NAMALWA (cell line): ENCODE data around the gene UVRAG.

ENCODE experiments used
- DNase-seq: peaks from one replicate; pipeline ENCODE4 v3.0.0-alpha.2; 2015; ENCODE audit warnings: low spot score

Gene UVRAG

GRCh38 chr11:76152086-76152681 lies 337.2 kb downstream of the UVRAG start:
- peak; percentile 86 for DNase-seq

GRCh38 chr11:76152741-76153570 lies 337.9 kb downstream of the UVRAG start:
- peak; percentile 64 for DNase-seq

GRCh38 chr11:76153571-76153923 lies 338.5 kb downstream of the UVRAG start:
- no peak for DNase-seq

DNA sequence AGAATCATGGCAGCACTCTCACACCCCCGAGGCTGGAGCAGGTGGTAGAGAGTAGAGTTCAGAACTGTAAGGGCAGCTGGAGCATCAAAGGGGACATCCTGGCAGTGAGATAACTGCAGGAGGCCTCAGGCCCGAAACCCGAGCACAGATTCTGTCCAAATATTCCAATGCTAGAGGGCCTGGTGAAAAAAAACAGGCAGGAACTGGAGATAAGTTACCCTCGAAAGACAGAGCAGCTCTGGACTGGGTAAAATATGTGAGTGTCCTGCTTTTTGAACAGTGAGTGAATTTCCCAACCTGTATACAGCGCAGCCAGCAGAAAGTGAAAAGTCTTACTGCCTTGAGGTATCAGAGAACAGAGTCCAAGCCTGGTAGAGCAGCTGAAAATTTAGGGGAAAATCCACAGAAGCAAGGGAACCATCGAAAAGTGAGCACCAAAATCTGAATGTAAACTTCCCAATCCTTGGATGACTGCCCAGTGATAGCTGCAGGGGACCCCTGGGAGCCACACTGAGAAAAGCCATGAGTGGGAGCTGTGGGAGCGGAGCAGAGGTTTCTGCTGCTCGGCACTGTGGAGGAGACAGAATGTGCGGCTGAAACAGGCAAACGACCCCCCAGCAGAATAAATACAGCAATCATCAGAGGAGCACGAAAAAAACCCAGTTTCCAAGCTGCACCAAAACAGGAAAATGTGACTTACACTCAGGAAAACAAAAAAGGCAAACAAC lies 340.7 kb downstream of the UVRAG start:
- no peak for DNase-seq

DNA sequence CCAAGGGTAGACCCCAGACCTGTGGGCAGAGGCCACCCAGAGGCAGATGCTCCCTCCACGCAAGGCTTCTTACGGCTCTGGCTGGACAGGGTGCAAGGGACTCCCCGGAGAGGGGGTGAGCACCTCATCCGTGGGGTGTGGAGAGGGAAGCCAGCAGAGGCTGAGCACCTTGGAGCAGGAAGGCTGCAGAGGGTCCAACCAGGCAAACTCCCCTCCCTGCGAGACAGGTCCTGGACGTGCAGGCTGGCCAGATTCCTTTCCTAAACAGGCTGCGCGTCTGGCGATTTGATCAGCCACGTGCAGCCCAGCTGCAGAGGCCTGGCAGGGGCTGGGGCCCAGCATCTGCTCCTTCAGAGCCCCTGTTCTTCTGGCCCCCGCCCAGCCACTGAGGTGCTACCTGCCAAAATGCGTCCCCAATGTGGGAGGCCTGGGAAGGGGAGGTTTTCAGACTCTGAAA lies 342.0 kb downstream of the UVRAG start:
- DNase-seq = no peak

- no peak for DNase-seq
Measured at GRCh38 chr11:76157891-76158290, 342.9 kb downstream of the UVRAG start.

DNA sequence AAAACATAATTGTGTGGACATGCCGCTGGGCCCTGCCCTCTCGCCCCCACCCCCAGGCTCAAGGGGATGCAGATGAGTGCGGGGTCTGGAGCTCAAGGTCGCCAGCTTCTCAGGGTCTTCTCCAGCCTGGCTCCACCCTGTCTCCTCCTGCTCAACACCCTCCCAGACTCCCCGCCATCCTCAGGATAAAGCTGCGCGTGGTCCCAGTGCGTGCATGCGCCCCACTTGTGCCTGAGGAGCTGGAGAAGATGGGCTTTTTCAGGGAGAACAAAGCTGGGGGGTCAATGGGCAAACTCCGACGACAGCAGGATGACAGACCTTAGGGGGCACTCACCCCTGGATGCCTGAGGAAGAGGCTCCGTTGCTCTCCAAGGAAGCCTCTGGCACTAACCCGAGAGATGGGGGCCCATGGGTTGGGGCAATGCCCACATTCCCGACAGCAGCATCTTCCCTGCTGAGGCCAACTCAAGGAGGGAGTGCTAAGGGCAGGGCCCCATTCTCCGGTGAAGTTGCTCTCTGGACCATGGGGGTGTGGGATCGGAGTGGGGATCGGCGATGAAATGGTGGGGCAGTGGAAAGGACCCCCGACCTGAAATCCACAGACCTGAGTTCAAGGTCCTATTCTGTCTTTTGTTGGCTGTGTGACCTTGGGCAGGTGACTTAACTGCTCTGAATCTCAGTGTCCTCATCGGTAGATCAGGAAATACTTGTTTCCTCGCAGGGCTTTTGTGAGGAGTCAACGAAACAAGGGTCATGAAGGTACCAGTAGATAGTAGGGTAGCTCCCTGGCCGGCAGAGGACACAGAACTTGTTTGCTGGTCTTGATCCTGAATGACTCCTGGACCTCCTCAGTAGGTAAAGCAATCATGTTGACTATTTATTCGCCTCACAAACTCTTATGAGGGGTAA lies 343.6 kb downstream of the UVRAG start:
- DNase-seq = no peak

DNA sequence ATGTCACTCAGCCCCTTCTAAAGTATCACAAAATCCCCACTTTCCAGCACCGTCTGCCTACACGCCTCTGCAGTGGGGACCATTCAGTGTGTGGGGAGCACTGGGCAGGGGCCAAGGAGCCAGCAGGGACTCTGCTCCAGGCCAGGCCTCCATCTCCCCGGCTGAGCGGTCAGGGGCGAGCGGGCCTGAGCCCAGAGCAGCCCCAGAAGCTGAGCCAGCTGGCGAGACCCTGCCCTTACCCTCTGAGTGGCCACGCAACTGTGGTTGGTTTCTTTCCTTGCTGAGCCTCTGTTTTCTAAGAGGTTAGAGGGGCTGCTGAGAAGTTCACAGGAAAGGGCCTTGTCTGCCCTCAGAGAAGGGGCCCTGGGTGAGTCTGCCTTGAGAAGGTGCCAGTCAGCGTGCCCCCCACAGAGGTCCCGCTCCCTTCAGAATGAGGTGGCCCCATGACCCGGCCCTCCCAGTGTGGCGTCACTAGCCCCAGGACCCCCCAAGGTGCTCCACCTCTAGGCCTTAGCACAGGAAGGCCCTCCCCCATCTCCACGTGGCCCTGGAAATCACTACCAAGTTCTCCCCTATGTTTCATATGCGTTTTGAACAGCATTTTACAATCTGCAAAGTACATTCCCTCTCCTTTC lies 344.4 kb downstream of the UVRAG start:
- no peak for DNase-seq

DNA sequence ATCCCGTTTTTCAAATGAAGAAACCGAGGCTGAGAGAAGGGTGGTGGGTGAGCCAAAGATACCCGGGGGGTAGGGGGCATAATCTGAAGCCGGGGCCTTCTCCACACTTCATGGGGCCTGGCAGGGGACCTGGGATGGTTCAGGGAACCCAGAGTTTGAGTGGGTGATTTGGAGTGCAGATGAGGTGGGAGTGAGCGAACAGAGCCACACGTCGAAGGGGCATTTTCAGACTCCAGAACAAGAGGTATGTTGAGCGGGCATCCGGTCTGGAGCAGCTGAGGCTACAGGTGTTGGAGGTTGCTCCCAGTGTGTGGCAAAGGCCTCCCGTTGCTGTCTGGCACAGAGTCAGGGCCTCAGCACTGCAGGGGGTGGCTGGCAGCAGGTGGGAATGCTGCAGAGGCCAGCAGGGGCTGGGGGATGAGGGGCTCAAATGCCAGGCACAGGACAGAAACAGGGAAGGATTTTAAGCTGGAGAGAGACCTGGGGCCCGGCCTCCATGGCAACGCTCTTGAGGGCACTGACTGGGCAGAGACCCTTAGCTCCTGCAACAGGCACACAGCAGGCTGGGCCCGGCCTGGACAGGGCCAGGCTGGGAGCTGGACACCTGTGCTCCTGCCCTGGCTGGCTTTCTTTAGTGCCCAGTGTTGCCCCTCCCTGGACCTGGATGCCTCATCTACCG lies 345.1 kb downstream of the UVRAG start:
- no peak for DNase-seq

DNA sequence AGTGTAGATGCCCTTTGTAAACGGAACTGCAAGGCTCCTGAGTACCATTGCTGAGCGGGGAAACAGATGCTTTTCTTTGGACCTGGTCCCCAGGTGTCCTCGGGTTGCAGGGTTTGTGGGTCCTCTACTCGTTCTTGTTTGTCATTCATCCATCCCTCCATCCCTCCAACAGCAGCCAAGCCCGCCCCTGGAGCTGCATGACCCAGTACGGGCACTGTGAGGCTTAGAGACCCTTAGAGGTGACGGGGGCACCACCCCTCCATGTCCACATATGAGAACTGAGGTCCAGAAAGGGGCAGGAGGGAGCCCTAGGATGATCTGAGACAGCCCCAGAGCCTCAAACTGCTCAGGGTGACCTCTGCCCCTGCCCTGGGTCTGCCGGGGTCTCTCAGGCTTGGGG lies 345.8 kb downstream of the UVRAG start:
- no peak for DNase-seq

GRCh38 chr11:76161261-76161961 lies 346.4 kb downstream of the UVRAG start:
- no peak for DNase-seq

DNA sequence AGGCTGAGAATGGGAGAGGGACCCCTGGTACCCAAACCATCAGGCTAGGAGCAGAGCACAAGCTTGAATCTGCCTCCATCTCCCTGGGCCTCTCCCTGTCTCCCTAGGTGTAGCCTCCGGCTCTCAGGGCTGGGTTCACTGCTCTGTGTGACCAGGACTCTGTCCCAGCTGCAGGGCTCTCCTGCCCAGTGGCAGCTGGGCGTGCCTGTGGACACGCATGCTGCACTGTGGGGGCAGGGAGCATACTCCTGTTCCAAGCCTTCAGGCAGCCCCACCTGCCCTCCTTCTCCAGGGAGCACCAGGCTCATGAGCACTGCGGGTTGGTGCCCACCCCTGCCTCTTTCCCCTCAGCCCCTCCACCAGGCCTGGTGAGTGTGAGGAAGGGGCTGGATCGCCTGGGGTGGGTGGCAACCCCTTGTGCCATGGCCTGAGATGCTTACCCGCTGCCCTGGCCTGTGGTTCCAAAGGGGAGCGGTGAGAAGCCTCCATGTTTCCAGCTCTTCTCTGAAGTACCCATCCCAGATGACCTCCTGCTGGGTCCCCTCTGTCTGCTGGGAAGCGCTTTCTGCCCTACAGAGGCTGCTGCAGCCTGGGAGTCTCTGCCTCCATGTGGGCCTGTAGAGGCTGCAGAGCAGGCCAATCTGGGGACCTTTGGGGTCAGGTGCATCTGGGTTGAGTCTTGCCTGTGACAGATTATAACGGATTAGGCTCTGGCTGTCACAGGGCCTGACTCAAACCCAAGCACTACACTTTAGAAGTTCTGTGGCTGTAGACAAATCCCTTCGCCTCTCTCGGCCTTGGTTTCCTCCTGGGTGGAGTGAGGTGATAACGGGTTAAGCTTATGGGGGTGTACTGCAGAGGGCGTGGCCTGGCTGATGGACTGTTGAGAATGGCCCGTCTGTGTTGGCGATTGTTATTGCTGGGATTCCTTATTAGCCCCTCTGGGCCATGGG lies 347.6 kb downstream of the UVRAG start:
- no peak for DNase-seq

- DNase-seq = no peak
Measured at GRCh38 chr11:76163289-76163880, 348.4 kb downstream of the UVRAG start.

GRCh38 chr11:76164081-76164480 lies 349.1 kb downstream of the UVRAG start:
- no peak for DNase-seq

DNA sequence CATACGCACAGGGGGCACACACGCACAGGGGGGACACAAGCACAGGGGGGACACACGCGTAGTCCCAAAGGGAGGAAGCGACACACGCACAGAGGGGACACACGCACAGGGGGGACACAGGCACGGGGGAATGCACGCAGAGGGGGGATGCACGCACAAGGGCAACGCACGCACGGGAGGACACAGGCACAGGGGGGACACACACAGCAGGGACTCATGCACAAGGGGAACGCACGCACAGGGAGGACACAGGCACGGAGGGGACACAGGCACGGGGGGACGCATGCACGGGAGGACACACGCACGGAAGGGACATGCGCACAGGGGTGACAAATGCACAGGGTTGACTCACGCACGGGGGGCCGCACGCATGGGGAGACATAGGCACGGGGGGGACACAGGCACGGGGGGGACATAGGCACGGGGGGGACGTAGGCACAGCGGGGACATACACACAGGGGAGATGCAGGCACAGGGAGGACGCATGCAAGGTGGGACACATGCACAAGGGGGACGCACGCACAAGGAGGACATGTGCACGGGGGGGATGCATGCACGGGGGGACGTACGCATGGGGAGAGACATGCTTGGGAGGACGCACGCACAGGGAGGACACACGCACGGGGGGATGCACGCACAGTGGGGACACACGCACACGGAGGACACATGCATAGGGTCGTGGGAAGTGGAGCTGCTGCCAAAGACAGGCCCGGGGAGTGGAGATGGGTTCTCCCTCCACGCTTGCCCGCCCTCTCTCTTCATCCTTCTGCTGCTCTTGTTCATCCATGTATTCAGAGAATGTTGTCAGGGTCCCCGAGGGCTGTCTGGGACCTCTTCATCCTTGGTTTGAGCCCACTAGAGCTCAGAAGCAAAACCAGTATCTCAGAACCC lies 350.1 kb downstream of the UVRAG start:
- DNase-seq = no peak

DNA sequence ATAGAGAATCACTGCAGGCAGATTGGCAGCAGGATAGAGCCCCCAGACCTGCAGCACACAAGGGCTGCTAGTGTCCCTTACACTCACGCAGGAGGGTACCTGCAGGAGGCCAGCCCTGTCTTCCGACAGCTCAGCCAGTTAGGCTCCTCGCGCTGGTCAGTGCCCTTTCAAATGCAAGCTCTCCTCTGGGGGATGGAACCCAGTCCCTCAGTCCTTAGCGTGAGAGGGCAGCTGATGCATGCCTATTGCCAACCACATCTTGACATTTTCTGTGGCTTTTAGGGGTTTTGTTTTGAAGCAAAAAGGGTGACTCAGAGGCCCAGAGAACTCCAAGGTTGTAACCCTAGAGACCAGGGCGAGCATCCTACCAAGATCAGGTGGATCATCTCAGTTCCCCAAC lies 351.3 kb downstream of the UVRAG start:
- DNase-seq = no peak

GRCh38 chr11:76167590-76167989 lies 352.6 kb downstream of the UVRAG start:
- DNase-seq = no peak

DNA sequence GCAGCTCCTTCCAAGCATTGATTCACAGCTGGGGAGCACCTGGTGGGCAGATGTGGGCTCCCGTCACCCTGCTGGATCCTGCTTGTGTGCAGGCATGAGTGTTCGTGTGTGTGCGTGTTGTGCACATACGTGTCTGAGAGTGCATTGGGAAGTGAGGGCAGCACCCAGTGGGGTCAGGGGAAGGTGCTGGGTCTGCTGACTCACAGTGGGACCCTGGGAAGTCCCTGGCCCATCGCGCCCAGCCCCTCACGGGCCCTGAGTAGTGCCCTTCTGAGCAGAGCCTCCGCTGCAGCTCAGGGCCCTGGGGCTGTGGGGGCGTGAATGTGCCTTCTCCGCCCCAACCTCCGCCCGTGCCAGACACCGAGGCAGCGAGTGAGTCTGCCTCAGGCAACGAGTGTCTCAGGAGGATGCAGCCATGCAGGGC lies 354.5 kb downstream of the UVRAG start:
- no peak for DNase-seq
